NOMO-1 (cell line): ENCODE measurements around the gene FDX1.
"Not testable (repeated sequence)": the region's sequence is repeated elsewhere in the genome, so short reads cannot be mapped to it uniquely, and the experiment has no call there.

Source experiments
- DNase-seq, 2 experiments: peaks; one replicate each; lab custom pipeline; 2025; ENCODE audit not compliant: unreplicated experiment in 2 of 2; lab: John Stamatoyannopoulos, UW

The FDX1 gene

DNA sequence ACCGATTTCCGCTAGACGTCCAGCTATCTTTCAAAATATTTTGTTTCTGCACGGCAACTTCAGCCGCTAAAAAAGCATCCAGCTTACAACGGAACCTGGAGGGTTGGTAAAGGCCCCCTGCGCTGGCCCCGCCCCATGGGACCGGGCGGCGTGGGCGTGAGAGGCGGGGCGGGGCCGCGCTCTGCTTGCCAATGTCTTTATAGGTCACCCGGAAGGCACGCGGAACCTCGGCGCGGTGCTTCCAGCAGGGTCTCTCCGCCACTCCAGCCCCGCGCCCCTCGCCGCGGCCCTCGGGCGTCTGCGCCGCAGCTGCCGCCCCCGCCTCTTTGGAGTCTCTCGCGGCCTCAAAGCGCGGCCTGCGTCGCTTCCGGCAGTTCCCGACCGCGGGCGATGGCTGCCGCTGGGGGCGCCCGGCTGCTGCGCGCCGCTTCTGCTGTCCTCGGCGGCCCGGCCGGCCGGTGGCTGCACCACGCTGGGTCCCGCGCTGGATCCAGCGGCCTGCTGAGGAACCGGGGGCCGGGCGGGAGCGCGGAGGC, at the start of gene FDX1:
FDX1 (plus strand) TSS at position 218 of the 536 bp plus-strand sequence; CDS start at position 391, 173 bp downstream.
- DNase-seq, result peak; percentile 78 to 90

GRCh38 chr11:110380836-110381622, 48.7 kb upstream of the FDX1 start:
- no peak for DNase-seq

- DNase-seq, result not testable (repeated sequence)
Observed at GRCh38 chr11:110388231-110388630, 41.5 kb upstream of the FDX1 start.

- no peak for DNase-seq
Observed at GRCh38 chr11:110389965-110390364, 39.8 kb upstream of the FDX1 start.

GRCh38 chr11:110392056-110392455, 37.7 kb upstream of the FDX1 start:
- DNase-seq, result no peak

GRCh38 chr11:110397668-110398286, 32.0 kb upstream of the FDX1 start:
- DNase-seq, result not testable (repeated sequence)

GRCh38 chr11:110403585-110403984, 26.2 kb upstream of the FDX1 start:
- DNase-seq, result not testable (repeated sequence)

DNA sequence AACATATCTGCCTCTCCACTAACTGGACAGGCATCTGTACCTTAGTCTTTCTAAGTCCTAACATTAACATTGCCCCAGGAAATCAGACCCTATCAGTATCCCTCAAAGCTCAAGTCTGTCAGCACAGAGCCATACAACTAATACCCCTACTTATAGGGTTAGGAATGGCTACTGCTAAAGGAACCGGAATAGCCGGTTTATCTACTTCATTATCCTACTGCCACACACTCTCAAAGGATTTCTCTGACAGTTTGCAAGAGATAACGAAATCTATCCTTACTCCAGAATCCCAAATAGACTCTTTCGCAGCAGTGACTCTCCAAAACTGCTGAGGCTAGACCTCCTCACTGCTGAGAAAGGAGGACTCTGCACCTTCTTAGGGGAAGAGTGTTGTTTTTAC, 24.1 kb upstream of the FDX1 start:
- not testable (repeated sequence) for DNase-seq

GRCh38 chr11:110407315-110407714, 22.4 kb upstream of the FDX1 start:
- no peak for DNase-seq

DNA sequence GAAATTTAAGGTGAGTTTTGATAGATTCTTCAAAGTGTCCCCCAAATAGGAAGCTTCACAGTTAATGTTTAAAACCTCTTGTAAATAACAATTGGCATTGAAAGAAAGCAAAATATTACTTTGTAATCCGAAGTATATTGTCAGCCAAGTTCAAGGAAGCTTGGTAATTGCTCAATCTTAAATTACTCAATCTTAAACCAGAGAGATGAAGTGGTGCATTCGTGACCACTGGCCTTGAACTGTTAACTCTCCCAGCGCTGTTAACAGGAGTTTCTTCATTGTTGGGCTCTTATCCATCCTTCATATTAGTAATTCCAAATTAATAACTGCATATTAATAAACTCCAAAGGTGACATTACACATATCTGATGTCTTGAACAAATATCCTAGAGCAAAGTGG, 20.6 kb upstream of the FDX1 start:
- DNase-seq, result peak; percentile 11 to 71

- DNase-seq, result no peak
Observed at GRCh38 chr11:110410651-110411050, 19.1 kb upstream of the FDX1 start.

DNA sequence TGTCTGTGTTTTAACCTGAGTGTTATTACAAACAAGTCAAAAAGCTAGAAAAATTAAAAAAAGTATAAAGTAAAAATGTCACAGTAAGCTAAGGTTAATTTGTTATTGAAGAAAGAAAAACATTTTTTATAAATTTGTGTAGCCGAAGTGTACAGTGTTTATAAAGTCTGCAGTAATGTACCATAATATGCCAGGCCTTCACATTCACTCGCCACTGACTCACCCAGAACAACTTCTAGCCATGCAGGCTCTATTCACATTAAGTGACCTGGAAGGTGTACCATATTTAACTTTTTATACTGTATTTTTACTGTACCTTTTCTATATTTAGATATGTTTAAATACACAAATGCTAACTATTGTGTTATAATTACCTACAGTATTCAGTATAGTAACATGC, 14.7 kb upstream of the FDX1 start:
- DNase-seq, result no peak

GRCh38 chr11:110421658-110422057, 8.1 kb upstream of the FDX1 start:
- not testable (repeated sequence) for DNase-seq

- no peak for DNase-seq
Observed at GRCh38 chr11:110422306-110422905, 7.3 kb upstream of the FDX1 start.

- DNase-seq, result no peak
Observed at GRCh38 chr11:110424775-110425444, 4.8 kb upstream of the FDX1 start.

GRCh38 chr11:110425751-110426545, 3.8 kb upstream of the FDX1 start:
- DNase-seq, result no peak

GRCh38 chr11:110428040-110428439, 1.7 kb upstream of the FDX1 start:
- DNase-seq, result no peak

DNA sequence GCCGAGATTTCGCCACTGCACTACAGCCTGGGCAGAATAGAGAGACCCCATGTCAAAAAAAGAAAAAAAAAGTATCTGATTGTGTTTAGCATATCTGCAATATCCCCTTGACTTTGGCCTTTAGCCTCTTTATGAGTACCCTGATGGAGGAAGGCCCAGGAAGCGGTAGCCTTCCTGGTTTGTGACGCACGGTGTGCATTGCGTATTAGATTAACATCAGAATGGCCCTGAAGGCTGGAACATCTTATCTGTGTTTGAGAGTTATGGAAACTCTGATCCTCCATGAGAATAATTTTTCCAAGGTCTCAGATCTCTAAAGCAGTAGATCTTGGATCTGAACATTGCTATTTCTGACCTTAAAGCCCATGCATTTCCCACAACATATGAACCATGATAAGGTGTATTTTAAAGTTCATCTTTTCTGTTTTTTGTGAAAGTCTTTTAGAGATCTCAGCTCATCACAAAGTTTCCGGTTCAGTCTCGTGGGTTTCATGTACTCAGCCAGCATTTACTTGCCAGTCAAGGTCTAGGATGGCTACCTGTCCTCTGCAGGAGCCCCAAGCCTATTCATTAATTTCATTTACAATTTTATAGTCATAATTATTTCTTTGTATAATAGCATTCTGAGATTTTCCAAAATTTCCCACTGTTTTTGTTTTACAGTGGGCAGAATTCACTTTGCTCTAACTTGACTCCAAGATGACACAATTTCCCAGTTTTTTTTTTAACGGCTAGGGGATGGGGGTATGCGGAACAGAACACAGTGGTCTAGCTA, 605 bp upstream of the FDX1 start:
- no peak for DNase-seq

GRCh38 chr11:110430267-110431050, 711 bp downstream of the FDX1 start:
- DNase-seq, result peak in 1 of 2 experiments; percentile 42
